GM21576 (cell line): ENCODE data around the gene JHY.

Experiments used
- ATAC-seq: cut with Tn5 transposase; IDR thresholded peaks from one replicate; pipeline ENCODE4 v1.9.1; 2021; ENCODE audit warnings: mild to moderate bottlenecking, moderate library complexity; ENCODE audit not compliant: unreplicated experiment

Gene JHY

GRCh38 chr11:123006860-123007542 lies 124.4 kb downstream of the JHY start:
- no peak for ATAC-seq
